ENCODE measurements around the gene UMOD. TPM values are rescaled to one million over a fixed set of nuclear protein-coding genes. Genes with fewer than 3 reads are reported as not detected.

Gene UMOD
- polyA plus RNA-seq, 4 donors, result 114 to 272 (median 213) TPM

DNA sequence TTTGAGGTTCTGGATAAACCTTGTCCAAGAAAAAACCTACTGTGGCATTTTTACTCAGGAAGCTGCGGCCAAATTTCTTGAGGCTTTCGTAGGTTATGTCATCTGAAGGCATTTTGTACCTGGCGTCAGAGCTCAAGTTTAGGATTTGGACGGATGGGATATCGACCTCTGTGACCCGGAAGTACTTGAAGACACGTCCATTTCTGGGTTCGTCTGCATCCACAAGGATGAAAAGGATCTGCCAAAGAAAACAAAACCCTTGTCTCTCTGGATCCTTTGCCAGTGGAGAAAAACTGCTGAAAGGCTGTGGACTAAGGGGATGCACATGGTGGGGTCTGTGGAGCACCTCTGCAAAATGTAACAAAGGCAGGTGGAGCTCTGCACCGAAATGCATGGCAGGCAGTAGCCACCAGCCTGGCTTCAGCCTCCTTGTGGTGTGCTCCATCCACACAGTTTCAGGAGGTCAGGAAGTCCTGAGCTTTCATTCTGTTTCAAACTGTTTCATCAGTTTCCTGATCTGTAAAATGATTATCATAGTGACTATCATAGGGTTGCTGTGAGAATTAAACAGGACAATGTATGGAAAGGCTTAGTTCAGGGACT lies 17.0 kb upstream of the UMOD start:
- DNase-seq (ENCODE audit: low read depth in 4 of 4, low spot score in 2 of 4), result no peak

- DNase-seq (ENCODE audit: low read depth in 4 of 4, low spot score in 2 of 4), result no peak
These were observed 11.5 kb upstream of the UMOD start for GRCh38 chr16:20364051-20364450.

- DNase-seq (ENCODE audit: low read depth in 4 of 4, low spot score in 2 of 4), result no peak
These were observed 10.7 kb upstream of the UMOD start for GRCh38 chr16:20363191-20363590.

DNA sequence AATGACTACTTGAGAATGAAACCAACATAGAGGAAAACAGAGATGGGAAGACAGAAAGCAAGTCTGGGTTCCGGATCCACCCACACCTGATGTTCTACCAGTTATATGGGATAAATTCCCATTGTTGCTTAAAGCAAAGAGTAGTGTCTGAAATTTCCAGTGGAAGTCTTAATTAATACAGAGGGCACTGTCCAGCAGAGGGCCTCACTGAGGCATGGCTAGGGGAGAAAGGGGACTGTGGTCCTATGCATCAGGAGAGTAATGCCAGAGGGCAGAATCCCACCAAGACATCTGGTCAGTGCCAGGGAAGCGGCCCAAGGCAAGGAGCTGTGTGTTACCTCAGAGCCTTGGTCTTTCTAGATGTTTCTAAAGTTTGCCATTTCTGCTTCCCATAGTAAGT lies 7.5 kb upstream of the UMOD start:
- DNase-seq (ENCODE audit: low read depth in 4 of 4, low spot score in 2 of 4), result no peak

DNA sequence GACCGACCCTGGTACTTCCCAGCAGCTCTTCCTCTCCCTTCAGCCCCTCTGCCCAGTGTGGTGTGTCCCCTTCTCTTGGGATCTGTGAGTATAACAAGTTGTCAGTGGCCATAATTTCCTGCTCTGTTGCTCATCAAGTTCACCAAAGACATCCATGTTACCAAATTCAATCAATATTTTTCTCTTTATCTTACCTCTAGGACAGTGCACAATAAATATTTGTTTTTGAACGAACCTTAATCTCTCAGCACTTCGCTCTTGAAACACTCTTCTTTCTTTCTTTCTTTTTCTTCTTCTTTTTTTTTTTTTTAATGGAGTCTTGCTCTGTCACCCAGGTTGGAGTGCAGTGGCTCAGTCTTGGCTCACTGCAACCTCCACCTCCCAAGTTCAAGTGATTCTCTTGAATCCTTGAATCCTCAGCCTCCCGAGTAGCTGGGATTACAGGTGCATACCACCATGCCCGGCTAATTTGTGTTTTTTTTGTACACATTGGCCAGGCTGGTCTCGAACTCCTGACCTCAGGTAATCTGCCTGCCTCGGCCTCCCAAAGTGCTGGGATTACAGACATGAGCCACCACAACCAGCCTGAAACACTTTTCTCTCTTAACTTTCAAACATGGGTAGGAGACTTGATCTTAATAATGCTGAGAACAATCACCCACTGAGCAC lies 2.7 kb upstream of the UMOD start:
- DNase-seq (ENCODE audit: low read depth in 4 of 4, low spot score in 2 of 4), result no peak

DNA sequence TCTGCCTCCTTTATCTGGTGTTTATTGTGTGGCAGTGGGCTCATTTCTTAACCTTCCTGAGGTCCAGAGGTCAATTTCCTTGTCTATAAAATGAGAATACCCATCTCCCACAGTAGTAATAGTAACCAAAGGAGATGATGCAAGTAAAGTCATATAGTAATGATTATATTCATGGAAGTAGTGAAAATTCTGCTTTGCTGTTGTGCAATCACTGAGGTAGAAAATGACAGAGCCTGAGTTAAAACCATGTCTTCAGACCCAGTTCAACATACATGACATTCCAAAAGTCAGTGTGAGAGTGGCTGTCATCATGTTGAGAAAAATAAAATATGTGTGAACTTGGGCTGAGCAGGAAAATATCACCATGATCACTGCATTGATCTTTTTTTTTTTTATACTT lies 864 bp upstream of the UMOD start:
- DNase-seq (ENCODE audit: low read depth in 4 of 4, low spot score in 2 of 4), result no peak

DNA sequence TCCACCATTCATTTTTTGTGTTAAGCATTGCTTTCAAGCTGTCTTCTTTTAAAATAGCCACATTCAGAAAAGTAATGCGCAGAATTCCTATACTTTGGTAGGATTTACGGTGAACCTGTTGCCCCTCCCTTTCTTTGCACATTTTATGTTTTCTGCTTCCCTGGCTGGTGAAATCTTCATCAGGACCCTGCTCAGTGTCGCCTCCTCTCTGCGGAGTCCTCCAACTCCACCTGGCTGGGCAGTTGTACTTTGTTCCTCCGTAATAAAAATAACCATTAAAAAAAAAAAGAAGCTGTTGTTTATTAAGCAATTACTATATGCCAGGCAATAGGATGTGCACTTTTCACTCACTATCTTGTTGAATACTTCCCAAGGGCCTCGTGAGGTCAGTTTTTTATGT lies 2.9 kb downstream of the UMOD start:
- DNase-seq (ENCODE audit: low read depth in 4 of 4, low spot score in 2 of 4), result no peak

DNA sequence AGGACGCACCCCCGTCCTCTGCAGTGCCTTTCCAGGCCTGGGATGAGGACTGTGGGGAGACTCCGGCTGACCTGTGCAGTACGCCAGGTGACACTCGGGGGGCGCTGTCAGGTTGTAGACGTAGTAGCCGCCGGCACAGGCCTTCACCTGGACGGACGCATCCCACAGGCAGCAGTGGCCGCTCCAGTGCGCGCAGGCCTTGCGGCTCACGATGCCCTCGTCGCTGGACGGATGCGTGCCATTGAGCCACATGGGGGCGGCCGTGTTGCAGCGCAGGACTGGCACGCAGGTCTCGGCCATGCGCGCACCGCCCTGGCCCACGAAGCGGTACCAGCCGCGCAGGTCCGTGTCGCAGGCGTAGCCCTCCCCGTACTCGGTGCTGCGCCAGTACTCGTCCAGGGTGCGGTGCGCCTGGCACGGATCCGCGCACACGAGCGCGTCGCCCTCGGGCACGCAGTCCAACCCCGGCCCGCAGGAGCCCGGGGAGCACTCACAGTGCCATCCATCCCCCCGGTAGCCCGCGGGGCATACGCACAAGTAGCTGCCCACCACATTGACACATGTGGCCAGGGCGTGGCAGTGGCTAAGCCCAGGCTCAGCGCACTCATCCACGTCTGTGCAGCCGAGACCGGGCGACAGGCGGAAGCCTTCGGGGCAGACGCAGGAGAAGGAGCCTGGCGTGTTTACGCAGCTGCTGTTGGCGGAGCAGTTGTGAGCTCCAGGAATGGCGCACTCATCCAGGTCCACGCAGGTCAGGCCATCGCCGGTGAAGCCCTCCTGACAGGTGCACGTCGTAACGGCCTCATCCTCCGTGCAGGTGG lies 3.9 kb downstream of the UMOD start:
- no peak for DNase-seq (ENCODE audit: low read depth in 4 of 4, low spot score in 2 of 4)

GRCh38 chr16:20347666-20348364 lies 4.7 kb downstream of the UMOD start:
- no peak for DNase-seq (ENCODE audit: low read depth in 4 of 4, low spot score in 2 of 4)

DNA sequence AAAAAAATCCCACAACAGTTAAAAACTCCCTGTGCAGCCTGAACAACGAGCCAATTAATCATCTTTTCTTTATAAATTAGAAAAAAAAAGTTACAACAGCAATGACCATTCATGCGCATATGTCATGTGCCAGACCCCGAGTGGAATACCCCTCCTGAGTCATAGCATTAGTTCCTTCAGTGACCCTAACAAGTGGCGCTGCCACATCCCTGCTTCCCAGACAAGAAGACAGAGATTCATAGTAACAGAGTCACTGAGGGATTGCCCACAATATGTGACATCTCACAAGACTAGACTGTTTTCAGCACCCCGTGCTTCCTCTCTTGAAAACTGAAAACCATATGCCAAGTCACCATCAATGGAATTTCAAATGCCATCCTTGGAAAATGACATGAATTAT lies 7.9 kb downstream of the UMOD start:
- DNase-seq (ENCODE audit: low read depth in 4 of 4, low spot score in 2 of 4), result no peak

- no peak for DNase-seq (ENCODE audit: low read depth in 4 of 4, low spot score in 2 of 4)
These were observed 12.8 kb downstream of the UMOD start for GRCh38 chr16:20339744-20340143.

- no peak for DNase-seq (ENCODE audit: low read depth in 4 of 4, low spot score in 2 of 4)
These were observed 15.6 kb downstream of the UMOD start for GRCh38 chr16:20336955-20337354.

GRCh38 chr16:20334396-20334795 lies 18.1 kb downstream of the UMOD start:
- DNase-seq (ENCODE audit: low read depth in 4 of 4, low spot score in 2 of 4), result no peak

DNA sequence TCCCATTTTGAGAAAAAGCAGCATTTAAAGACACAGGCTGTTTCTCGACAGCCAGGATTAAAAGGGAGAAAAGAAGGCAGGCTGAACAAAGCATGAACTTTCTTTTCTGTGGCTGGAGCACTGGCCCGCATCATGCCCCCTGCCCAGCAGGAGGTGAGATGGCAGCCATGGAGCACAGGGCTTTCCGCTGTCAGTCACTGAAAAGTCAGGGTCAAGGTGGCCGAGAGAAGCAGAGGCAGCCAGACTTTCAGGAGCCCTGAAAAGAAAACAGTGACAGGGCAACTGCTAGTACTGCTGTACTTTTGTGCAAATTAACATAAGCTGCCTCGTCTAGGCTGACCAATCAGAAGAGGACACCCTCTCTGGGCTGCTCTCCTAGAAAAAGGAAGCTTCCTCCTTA lies 19.4 kb downstream of the UMOD start:
- no peak for DNase-seq (ENCODE audit: low read depth in 4 of 4, low spot score in 2 of 4)

DNA sequence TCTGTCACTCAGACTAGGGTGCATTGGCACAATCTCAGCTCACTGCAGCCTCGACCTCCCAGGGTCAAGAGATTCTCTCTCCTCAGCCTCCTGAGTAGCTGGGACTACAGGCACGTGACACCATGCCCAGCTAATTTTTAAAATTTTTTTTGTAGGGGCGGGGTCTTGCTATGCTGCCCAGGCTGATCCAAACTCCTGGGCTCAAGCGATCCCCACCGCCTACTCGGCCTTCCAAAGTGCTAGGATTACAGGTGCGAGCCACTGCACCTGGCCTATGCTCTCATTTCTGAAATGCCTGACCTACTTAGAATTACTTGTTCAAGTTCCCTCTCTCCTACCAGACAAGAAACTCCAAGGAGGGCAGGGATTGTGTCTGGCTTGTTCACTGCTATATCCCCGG lies 20.1 kb downstream of the UMOD start:
- no peak for DNase-seq (ENCODE audit: low read depth in 4 of 4, low spot score in 2 of 4)

- no peak for DNase-seq (ENCODE audit: low read depth in 4 of 4, low spot score in 2 of 4)
These were observed 20.9 kb downstream of the UMOD start for GRCh38 chr16:20331635-20332034.

GRCh38 chr16:20329392-20330138 lies 22.9 kb downstream of the UMOD start:
- DNase-seq (ENCODE audit: low read depth in 4 of 4, low spot score in 2 of 4), result no peak

DNA sequence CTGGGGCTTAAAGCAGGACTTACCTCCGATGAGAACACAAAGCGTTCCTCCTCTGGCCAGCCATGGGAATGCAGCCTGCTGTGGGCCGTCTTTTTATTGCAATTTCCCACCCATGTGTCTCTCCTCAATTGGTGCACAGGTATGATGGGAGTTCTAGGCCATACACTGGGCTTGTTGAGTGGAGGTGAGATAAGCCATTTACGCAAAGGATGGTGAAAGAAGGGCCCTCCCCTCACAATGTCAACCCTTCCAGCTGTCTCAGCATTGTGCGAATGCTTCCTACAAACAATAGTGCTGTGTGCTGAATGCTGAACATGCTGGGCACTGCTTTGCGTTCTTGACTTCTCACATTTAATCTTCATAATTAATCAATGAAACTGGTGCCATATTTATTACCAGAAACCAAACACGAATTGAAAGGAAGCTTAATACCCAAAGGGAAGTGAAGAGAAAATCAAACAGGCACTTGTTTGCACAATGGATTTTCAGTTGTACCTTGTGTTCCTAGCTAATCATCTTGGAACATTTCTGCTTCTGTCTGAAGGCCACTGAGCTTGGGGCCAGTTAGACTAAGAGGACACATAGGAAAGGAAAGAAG lies 25.0 kb downstream of the UMOD start, which contains the start of gene GP2:
GP2 (minus strand) TSS at position 70 of the 598 bp plus-strand sequence. CDS start 1,082 bp downstream, outside the sequence.
- DNase-seq (ENCODE audit: low read depth in 4 of 4, low spot score in 2 of 4), result no peak

DNA sequence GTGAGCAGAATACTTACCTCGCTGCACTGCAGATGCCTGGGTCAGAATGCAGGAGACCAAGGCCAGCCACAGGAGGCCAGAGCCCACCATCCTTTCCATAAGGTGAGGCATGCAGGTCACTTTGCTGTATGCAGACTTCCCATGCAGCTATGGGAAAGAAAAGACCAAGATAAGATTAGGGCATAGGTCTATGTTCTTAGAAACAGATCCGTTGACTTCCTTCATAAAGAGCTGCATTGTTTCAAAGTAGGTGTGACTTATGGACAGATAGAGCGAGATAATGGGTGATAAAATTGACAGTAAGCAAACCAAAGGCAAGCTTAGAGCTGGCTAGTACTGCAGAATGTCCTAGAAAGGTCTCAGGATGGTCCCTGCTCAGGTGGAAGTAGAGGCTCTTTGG lies 26.2 kb downstream of the UMOD start:
- DNase-seq (ENCODE audit: low read depth in 4 of 4, low spot score in 2 of 4), result no peak

GRCh38 chr16:20325005-20325404 lies 27.5 kb downstream of the UMOD start:
- DNase-seq (ENCODE audit: low read depth in 4 of 4, low spot score in 2 of 4), result no peak

All from left renal cortex interstitium (tissue), 4 donors.